Esophagus muscularis mucosa (tissue), 4 donors: Measurements from ENCODE around the gene ZNF398. TPM values are rescaled to one million over a fixed set of nuclear protein-coding genes. Genes with fewer than 3 reads are reported as not detected.
A peak's percentile ranks its signal among the peaks of the same experiment; 100 is the strongest.

Source experiments
- DNase-seq: peaks from one replicate; pipeline ENCODE4 v3.0.0-alpha.2; 2017; ENCODE audit errors: extremely low spot score
- H3K27ac ChIP-seq, 4 donors: fragments of 200-600 bp; sonication (generic); replicated peaks in 1 of 4; 1 replicate in 3 of 4; 2 replicates in 1 of 4; pipeline ENCODE4 v1.5.1; 2016 to 2019; ENCODE audit warnings: mild to moderate bottlenecking in 1 of 4
- H3K27me3 ChIP-seq, 4 donors: fragments of 200-600 bp; sonication (generic); one replicate each; pipeline versions ENCODE4 v1.5.1 to v1.6.0; 2016 to 2019
- H3K36me3 ChIP-seq, 4 donors: fragments of 200-600 bp; sonication (generic); one replicate each; pipeline ENCODE4 v1.5.1; 2016 to 2019
- H3K4me1 ChIP-seq, 4 donors: fragments of 200-600 bp; sonication (generic); one replicate each; pipeline ENCODE4 v1.5.1; 2016 to 2019
- H3K4me3 ChIP-seq, 4 donors: fragments of 200-600 bp; sonication (generic); 1 replicate in 2 of 4; 2 replicates in 2 of 4; pipeline ENCODE4 v1.5.1; 2016 to 2019; ENCODE audit warnings: mild to moderate bottlenecking in 4 of 4, moderate library complexity in 1 of 4
- H3K9me3 ChIP-seq, 4 donors: fragments of 200-600 bp; sonication (generic); 1 replicate in 3 of 4; 2 replicates in 1 of 4; pipeline ENCODE4 v1.5.1; 2016 to 2019
- EP300 ChIP-seq: sonication (generic); formaldehyde crosslinking; IDR thresholded peaks from one replicate; pipeline ENCODE4 v1.6.1; 2017; ENCODE audit warnings: antibody characterized with exemption
- POLR2A ChIP-seq: fragments of 450-650 bp; IDR thresholded peaks from one replicate; pipeline ENCODE4 v1.6.1; 2017; ENCODE audit warnings: antibody characterized with exemption, moderate library complexity, mild to moderate bottlenecking, low read depth
- POLR2AphosphoS5 ChIP-seq, 2 donors: sonication (generic); formaldehyde crosslinking; IDR thresholded peaks; one replicate each; pipeline ENCODE4 v1.6.1; 2017; ENCODE audit warnings: antibody characterized with exemption in 2 of 2
- WGBS: methylation state at CpG from one replicate; pipeline ENCODE4 v1.1.5; 2018; 5-methylcytosine and 5-hydroxymethylcytosine counted together
- intact Hi-C: fragments of 100-400 bp; cut with DNase I; formaldehyde crosslinking; loops from one replicate; pipeline ENCODE4 v1.15.1; 2023
- total RNA-seq, 4 donors: library from RNA; depleted of rRNA; stranded (reverse); fragments of >200 nt; gene quantifications; one replicate each; pipeline versions ENCODE4 v1.1.0 to v1.2.1, GENCODE V29; 2016
- TF ChIP-seq, protein P1 (sequence below), 3 experiments: fragments of 200-600 bp in 2 of 3; fragments of 450-650 bp in 1 of 3; sonication (generic) in 2 of 3; IDR thresholded peaks; one replicate each; pipeline ENCODE4 v1.5.1; 2017 to 2019; ENCODE audit warnings: antibody characterized with exemption in 3 of 3, mild to moderate bottlenecking in 2 of 3, moderate library complexity in 1 of 3

Gene ZNF398, protein sequence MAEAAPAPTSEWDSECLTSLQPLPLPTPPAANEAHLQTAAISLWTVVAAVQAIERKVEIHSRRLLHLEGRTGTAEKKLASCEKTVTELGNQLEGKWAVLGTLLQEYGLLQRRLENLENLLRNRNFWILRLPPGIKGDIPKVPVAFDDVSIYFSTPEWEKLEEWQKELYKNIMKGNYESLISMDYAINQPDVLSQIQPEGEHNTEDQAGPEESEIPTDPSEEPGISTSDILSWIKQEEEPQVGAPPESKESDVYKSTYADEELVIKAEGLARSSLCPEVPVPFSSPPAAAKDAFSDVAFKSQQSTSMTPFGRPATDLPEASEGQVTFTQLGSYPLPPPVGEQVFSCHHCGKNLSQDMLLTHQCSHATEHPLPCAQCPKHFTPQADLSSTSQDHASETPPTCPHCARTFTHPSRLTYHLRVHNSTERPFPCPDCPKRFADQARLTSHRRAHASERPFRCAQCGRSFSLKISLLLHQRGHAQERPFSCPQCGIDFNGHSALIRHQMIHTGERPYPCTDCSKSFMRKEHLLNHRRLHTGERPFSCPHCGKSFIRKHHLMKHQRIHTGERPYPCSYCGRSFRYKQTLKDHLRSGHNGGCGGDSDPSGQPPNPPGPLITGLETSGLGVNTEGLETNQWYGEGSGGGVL
- 10 to 100 TPM; 16.9 to 22.6 (median 19.2) TPM for total RNA-seq

DNA sequence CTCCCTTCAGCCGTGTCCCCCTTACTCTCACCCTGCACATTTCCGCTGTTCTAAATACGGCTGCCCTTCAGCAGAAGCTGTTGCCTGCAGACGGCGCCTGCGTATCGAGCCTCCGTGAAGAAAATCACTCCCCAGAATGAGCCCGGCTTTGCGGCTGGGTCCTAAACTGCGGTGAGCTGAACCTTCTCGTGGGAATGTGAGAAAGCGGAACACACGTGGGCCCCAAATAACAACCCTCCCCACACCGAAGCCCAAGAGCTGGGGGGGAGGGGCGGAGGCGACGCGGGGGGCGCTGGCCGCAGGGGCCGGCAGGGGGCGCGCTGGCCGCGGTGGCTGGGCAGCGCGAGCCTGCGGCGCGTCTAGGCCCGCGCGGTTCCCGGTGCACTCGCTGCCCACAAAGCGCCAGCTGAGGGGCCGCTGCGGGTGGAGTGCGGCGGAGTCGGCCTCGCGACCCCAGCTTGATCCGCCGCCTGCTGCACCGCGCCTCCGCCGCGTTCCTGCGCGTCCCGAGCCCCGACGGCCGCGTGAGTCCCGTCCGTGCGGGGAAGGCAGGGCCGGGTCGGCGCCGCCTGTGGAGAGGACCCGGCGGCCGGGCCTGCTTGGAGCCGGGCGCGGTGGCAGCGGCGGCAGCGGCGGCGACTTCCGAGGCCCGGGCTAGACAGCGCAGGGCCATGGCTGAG, at the start of gene ZNF398:
ZNF398 (plus strand) TSS at position 382 of the 680 bp plus-strand sequence; CDS start at position 672, 290 bp downstream.
- H3K4me3 ChIP-seq = peak within 1 kb of the TSS; percentile 82 to 96 (median 92)
- H3K9me3 ChIP-seq = no peaks in the 10 kb centered on the region
- H3K36me3 ChIP-seq = no peaks in the 10 kb centered on the region
- peaks cover 10 to 32% (median 29%) of the 10 kb centered on the region in 4 donors for H3K4me1 ChIP-seq
- DNase-seq = peak; percentile 92
- 0% methylated on average over 16 of the region's 79 CpGs for WGBS
- intact Hi-C loops = loop anchor here (2.0 to 5.0 kb wide), 2 partner anchors 20 to 50 kb away; partner anchors contain the start of genes ZNF282 and ZNF425
- H3K27ac ChIP-seq = peak within 1 kb of the TSS; percentile 88 to 95 (median 94)
- TF ChIP-seq EP300 (no peak), POLR2A (no peak), POLR2AphosphoS5 (IDR thresholded peaks at IDR 0.05) (peak; percentile 35 to 36)
- TF ChIP-seq, protein P1, sequence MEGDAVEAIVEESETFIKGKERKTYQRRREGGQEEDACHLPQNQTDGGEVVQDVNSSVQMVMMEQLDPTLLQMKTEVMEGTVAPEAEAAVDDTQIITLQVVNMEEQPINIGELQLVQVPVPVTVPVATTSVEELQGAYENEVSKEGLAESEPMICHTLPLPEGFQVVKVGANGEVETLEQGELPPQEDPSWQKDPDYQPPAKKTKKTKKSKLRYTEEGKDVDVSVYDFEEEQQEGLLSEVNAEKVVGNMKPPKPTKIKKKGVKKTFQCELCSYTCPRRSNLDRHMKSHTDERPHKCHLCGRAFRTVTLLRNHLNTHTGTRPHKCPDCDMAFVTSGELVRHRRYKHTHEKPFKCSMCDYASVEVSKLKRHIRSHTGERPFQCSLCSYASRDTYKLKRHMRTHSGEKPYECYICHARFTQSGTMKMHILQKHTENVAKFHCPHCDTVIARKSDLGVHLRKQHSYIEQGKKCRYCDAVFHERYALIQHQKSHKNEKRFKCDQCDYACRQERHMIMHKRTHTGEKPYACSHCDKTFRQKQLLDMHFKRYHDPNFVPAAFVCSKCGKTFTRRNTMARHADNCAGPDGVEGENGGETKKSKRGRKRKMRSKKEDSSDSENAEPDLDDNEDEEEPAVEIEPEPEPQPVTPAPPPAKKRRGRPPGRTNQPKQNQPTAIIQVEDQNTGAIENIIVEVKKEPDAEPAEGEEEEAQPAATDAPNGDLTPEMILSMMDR (IDR thresholded peaks at IDR 0.05) = peak; percentile 75 to 94 (median 78)
- no peaks in the 10 kb centered on the region for H3K27me3 ChIP-seq

DNA sequence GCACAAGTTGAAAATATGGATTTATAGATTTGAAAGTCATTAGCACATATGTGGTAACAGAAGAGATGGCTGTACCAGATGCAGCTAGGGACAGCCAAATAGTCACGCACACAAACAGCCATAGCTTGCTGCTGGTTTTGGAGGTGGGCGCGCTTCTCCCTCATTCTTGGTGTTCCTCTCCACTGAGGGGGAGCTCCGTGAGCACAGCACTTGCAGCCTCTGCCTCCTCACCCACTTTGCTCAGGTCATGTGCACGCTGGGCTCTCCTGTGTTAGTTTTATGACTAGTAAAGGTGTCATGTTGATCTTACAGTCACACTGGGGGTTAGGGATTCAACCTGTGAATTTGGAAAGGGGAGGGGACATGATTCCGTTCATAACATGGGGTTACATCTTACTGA, 48.2 kb upstream of the ZNF398 start:
- intact Hi-C loops = no loop called here
- no peak for DNase-seq
- H3K36me3 ChIP-seq = peaks cover 0 to 14% (median 5%) of the 10 kb centered on the region in 4 donors
- no peaks in the 10 kb centered on the region for H3K27me3 ChIP-seq
- H3K4me3 ChIP-seq = no peak overlapping the region
- no peaks in the 10 kb centered on the region for H3K9me3 ChIP-seq
- no peak overlapping the region for H3K27ac ChIP-seq
- WGBS = 84% methylated on average over 6 of the region's 6 CpGs
- TF ChIP-seq EP300 (no peak), POLR2AphosphoS5 (IDR thresholded peaks at IDR 0.05) (no peak), POLR2A (no peak)
- TF ChIP-seq, protein P1 (IDR thresholded peaks at IDR 0.05) = no peak
- no peaks in the 10 kb centered on the region for H3K4me1 ChIP-seq

DNA sequence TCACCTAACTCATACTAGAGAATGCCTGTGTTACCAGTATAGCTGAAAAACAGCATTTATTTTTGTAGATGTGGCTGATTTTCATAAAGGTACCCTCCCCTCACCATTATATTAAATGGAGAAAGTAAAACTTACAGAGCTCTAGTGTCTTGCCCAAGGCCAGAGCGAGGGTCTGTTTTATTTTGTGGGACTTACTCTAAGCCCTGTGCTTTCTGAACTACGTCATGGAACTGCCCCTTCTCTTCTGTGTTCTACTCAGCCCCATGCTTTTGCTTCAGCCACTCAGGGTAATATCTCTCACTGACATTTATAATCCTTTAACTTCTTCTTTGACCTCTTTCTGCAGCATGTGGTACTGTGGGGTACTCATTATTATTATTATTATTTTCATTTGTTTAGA, 46.4 kb upstream of the ZNF398 start:
- Histone ChIP-seq H3K4me3 (no peak overlapping the region), H3K27ac (no peak overlapping the region), H3K27me3 (no peaks in the 10 kb centered on the region), H3K4me1 (no peaks in the 10 kb centered on the region), H3K9me3 (no peaks in the 10 kb centered on the region), H3K36me3 (peaks cover 0 to 25% (median 12%) of the 10 kb centered on the region in 4 donors)
- no peak for TF ChIP-seq EP300
- 93% methylated on average over 2 of the region's 2 CpGs for WGBS
- DNase-seq = no peak
- intact Hi-C loops = no loop called here

DNA sequence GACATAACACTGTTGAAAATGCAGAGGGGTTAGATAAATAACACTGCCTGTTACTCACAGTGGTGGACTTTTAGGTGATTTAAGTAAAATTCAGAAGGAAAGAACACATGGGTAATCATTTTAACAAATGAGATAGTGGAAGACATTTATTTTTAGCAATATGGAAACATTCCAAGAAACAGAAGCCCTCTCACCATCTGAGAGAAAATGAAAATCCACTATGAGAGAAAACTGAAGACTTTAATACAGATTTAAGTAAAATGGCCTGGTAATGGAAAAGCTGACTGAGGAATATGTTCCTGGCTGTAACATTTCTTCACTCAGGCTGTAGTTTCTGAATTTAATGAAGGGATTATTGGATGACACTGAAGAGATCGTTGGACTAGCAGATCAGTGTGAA, 44.6 kb upstream of the ZNF398 start:
- H3K9me3 ChIP-seq = no peaks in the 10 kb centered on the region
- WGBS = 69% methylated on average over 1 of the region's 1 CpG
- DNase-seq = no peak
- intact Hi-C loops = no loop called here
- TF ChIP-seq POLR2A = no peak
- no peak for TF ChIP-seq POLR2AphosphoS5 (IDR thresholded peaks at IDR 0.05)
- TF ChIP-seq EP300 = no peak
- TF ChIP-seq, protein P1 (IDR thresholded peaks at IDR 0.05) = no peak
- no peaks in the 10 kb centered on the region for H3K4me1 ChIP-seq
- no peaks in the 10 kb centered on the region for H3K27me3 ChIP-seq
- no peak overlapping the region for H3K27ac ChIP-seq
- H3K4me3 ChIP-seq = no peak overlapping the region
- H3K36me3 ChIP-seq = peaks cover 0 to 25% (median 12%) of the 10 kb centered on the region in 4 donors

DNA sequence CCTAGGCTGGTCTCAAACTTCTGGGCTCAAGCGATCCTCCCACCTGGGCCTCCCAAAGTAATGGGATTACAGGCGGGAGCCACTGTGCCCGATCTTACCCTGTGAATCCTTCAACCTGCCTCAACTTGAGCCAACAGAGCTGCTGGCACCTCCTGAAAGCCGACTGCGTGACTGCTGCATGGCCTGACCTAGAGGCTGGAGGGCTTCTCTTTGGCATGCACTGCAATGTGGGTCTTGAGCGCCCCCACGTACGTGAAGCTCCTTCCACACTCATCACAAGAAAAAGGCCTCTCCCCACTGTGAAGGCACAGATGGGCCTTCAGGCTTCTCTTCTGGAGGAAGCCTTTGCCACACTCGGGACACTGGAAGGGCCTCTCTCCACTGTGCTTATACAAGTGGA, 43.8 kb upstream of the ZNF398 start:
- Histone ChIP-seq H3K9me3 (no peaks in the 10 kb centered on the region), H3K27me3 (no peaks in the 10 kb centered on the region), H3K4me3 (no peak overlapping the region), H3K36me3 (peaks cover 0 to 25% (median 12%) of the 10 kb centered on the region in 4 donors), H3K27ac (no peak overlapping the region), H3K4me1 (no peaks in the 10 kb centered on the region)
- intact Hi-C loops = no loop called here
- DNase-seq = no peak
- 89% methylated on average over 6 of the region's 9 CpGs for WGBS
- no peak for TF ChIP-seq EP300
- TF ChIP-seq POLR2AphosphoS5 (IDR thresholded peaks at IDR 0.05) = no peak
- TF ChIP-seq, protein P1 (IDR thresholded peaks at IDR 0.05) = no peak
- TF ChIP-seq POLR2A = no peak
